Measurements from ENCODE around the gene TTC7B.

TTC7B gene

DNA sequence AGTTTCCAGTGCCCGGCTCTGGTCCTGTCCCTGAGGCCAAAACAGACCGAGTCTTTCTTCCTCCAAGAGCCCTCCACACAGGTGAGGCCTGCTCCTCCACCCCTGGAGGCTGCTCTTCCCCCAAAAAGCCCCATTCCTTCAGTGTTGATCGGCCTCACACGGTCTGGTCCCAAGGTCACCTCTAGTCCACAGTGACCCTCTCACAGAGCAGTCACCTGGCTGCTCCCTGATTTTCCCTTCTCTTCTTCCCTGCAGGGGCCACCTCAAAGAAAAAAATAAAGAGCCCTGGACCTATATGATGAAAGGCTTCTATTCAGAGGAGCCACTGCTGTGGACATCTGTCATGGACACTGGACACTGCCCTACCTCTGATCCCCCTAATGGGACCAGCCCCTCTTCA is 42.5 kb downstream of the TTC7B start:
- DNase-seq, result no peak

DNA sequence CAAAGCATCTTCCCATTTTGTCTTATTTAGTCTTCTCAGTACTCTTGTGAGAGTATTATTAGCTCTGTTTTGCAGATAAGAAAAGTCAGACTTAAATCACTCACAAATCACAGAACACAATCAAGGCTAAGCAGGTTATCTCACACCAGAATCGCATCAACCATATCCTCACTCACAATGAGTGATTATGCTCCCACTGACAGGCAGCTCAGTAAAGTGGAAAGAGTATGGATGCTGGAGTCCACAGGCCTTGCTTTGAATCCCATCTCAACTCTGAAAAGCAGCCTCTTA is 43.1 kb downstream of the TTC7B start:
- no peak for DNase-seq

GRCh38 chr14:90767899-90768298 is 48.3 kb downstream of the TTC7B start:
- no peak for DNase-seq

GRCh38 chr14:90760591-90761316 is 55.5 kb downstream of the TTC7B start:
- peak; percentile 48 for DNase-seq

DNA sequence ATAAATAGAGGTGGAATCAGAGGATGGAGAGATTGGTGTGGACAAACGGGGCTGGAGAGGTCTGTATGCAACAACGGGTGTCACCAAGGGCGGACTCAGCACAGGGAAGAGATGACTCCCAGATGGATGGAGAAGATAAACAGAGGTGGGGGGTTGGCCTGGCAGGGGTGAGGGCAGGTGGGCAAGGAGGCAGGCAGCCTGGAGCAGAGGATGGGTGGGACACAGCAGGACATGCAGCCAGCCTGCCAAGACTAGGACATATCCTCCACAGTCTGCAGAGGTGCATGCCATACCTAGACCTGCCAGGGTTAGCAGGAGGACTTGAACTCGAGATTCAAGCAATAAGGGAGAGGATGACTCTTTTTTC is 56.2 kb downstream of the TTC7B start:
- no peak for DNase-seq

DNA sequence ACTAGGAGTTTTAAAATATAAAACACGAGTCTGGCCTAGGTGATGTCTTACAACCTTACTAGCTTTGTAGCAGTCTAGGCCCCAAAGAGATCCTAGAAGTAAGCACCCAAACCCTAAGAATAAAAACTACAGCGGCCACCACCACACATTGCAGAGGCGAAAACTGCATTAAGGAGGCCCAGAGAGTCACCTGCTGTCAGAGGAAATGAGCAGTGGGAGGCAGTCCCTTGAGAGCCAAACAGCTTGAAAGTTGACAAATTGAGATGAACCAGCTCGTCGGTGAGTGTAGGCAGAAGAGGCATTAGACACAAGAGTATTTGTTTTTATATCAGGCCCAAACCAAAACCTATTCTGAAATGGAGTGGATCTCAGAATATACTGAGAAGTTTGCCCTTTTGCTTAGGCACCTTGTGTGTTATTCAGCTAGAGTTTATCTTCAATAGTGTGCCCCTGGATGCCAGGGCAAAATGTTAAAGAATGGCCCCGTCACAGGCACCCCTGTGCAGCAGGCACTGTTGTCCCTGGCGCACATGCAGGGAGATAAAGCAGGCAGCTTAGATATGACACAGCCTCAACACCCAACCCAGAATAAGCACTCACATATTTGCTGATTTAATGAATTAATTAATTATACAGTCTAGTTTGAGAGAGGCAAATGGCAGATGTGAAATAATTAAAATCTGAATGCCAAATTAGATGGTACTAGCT is 56.7 kb downstream of the TTC7B start:
- peak; percentile 68 for DNase-seq

DNA sequence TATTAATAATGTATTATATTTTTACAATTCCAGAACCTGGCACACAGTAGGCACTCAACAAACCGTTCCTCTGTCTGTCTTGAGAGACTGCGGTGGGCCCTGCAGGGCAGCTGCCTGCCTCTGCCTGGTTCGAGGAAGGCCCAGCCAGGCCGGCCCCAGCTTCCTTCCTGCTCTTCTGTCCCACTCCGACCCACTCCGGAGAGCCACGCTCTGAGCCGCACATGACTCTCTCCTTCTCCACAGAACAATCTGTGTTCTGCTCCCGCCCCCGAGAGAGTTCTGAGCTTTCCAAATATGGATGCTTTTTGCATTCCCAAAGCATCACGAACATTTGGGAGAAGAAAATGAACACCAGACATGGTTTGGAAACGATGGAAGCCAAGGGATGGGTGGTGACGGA is 57.3 kb downstream of the TTC7B start:
- peak; percentile 43 for DNase-seq

- peak; percentile 90 for DNase-seq
Measured at GRCh38 chr14:90758028-90758889, 58.0 kb downstream of the TTC7B start.

DNA sequence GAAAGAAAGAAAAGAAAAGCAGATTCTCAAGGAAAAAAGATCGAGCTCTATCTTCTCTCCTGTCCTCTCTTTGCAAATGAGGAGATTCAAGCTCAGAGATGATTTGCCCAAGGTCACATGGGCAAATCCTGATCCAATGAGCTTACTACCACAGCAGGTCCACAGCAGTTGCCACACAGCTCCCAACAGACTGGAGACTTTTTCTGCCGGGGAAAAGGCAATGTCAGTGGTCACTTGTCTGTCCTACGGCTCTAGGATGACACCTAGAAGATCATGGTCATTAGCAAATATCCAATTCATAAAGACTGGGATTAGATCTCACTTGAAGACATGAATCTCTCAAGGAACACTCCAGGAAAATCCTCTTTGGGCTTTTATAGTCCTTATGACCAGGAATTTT is 58.8 kb downstream of the TTC7B start:
- DNase-seq, result no peak

GRCh38 chr14:90756755-90757345 is 59.4 kb downstream of the TTC7B start:
- peak; percentile 17 for DNase-seq

- no peak for DNase-seq
Measured at GRCh38 chr14:90755661-90756304, 60.4 kb downstream of the TTC7B start.

- DNase-seq, result no peak
Measured at GRCh38 chr14:90753456-90754005, 62.7 kb downstream of the TTC7B start.

- DNase-seq, result no peak
Measured at GRCh38 chr14:90750701-90751100, 65.5 kb downstream of the TTC7B start.

DNA sequence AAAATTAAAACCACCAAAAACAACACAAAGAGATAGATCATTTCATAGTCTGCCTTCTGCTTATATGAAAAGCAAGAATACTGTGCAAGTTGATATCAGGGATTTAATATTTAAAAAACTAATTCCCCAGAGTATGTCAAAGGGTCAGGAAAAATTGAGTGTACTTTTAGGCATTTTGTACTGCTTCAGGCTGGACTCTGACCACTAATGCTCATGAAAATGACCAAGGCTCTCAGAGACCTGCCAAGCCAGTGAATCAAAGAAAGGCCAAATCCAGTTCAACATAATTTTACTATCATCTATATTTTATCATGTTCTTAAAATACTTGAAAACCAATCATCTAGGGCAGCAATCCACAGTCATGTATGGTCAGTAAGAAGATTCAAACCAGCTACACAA is 66.0 kb downstream of the TTC7B start:
- no peak for DNase-seq

DNA sequence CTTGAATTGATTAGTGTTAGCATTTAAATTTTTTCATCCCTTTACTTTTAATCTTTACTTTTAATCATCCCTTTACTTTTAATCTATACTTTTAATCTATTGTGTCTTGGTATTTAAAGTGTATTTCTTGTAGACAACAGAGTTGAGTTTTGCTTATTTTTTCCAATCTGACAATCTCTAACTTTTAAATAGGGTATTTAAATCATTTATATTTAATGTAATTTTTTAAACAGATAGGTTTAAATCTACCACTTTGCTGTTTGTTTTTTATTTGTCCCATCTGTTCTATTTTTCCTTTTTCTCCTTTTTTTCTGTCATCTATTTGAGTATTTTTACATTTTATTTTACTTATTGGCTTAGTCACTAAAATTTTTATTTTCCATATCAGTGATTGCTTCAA is 68.3 kb downstream of the TTC7B start:
- no peak for DNase-seq

GRCh38 chr14:90743826-90744225 is 72.4 kb downstream of the TTC7B start:
- no peak for DNase-seq

DNA sequence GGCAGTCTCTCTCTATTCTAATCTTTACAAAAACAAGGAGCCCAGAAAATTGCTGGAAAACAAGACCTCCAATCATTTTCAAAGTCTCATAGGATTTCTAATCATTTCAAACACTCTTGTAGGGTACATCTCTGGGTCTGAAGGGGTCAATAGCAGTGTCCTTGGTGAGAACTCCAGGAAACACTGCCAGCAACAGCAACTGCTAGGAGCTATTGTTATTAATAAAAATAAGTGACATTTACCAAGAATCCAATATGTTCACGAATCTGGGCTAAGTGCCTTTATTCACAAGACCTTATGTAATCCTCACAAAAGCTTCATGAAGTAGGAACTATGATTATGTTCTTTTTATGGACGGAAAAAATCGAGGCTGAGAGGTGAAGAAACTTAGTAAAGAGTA is 72.8 kb downstream of the TTC7B start:
- no peak for DNase-seq

GRCh38 chr14:90742729-90743128 is 73.5 kb downstream of the TTC7B start:
- no peak for DNase-seq

DNA sequence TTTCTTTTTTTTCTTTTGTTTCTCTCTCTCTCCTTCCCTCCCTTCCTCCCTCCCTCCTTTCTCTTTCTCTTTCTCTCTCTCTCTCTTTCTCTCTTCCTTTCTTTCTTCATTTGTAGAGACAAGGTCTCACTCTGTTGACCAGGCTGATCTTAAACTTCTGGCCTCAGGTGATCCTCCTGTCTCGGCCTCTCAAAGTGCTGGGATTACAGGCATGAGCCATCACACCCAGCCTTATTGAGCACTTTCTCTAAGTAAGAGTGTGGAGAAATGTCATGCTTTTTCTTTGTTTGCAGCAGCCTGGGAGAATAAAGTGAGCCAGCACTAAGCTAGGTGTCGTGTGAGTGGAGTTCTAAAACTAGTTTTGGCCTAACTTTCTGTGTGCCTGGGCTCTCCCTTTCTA is 74.0 kb downstream of the TTC7B start:
- DNase-seq, result no peak

GRCh38 chr14:90741682-90741946 is 74.6 kb downstream of the TTC7B start:
- no peak for DNase-seq

DNA sequence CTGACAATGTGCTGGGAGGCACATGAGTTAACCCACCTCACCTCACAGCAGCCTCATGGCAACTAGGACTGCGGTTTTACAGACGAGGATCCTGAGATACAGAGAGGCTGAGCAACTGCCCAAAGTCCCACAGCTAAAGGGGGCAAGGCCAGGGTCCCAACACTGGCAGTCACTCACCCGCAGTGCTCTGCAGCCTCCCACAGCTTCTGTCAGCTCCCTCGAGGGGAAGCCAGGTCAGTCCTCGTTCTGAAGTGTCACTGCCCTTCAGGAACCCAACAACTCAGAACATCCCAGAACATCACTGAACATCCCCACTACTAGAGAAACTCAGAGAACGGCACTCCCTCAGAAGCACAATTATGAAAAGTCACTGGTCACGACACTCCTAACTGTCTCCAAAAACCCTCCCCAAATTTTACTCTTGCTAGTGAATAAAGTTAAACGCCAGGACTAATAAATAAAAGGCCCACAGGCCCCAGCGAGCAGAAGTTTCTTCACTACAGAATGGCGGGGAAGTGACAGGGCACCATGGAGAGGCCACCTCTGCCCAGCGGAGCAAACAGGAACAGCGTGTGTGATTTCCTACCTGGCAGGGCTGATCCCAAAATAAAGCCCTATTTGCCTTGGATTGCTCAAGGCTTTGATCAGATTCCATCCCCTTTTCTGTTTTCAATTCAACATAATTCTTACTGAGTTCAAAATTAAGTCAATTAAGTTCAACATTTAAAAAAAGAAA is 75.1 kb downstream of the TTC7B start:
- no peak for DNase-seq

- no peak for DNase-seq
Measured at GRCh38 chr14:90740081-90740480, 76.1 kb downstream of the TTC7B start.

All from hematopoietic multipotent progenitor cell treated with erythropoietin and hydrocortisone succinate and interleukin-3 and kit ligand, for 8 days (in vitro differentiated cells).